HL-60 (cell line): ENCODE data around the gene ANKRD34B.

Source experiments
- CTCF ChIP-seq: IDR thresholded peaks from one replicate; pipeline ENCODE4 v1.5.1; 2011; ENCODE audit warnings: low read length, control low read depth, inconsistent platforms; ENCODE audit not compliant: insufficient read depth
- GABPA ChIP-seq: IDR thresholded peaks from 2 replicates; pipeline ENCODE4 v1.6.1; 2012; ENCODE audit warnings: low read depth
- POLR2AphosphoS5 ChIP-seq: IDR thresholded peaks from 2 replicates; pipeline ENCODE4 v1.6.1; 2012; ENCODE audit warnings: low read depth
- REST ChIP-seq: IDR thresholded peaks from 2 replicates; pipeline ENCODE4 v1.6.1; 2012; ENCODE audit warnings: low read depth; ENCODE audit not compliant: insufficient replicate concordance
- SPI1 ChIP-seq: IDR thresholded peaks from 2 replicates; pipeline ENCODE4 v1.6.1; 2012; ENCODE audit warnings: low read depth, mild to moderate bottlenecking, borderline replicate concordance

- TF ChIP-seq CTCF (no peak), REST (no peak), POLR2AphosphoS5 (no peak), GABPA (no peak), SPI1 (no peak)
These were observed 3.3 kb downstream of the ANKRD34B start for GRCh38 chr5:80566711-80567259.
